ENCODE measurements around the gene VTN. TPM values are rescaled to one million over a fixed set of nuclear protein-coding genes. Genes with fewer than 3 reads are reported as not detected.

Gene VTN
- total RNA-seq, 1 donor from 2014 or later, result 2.7 TPM

DNA sequence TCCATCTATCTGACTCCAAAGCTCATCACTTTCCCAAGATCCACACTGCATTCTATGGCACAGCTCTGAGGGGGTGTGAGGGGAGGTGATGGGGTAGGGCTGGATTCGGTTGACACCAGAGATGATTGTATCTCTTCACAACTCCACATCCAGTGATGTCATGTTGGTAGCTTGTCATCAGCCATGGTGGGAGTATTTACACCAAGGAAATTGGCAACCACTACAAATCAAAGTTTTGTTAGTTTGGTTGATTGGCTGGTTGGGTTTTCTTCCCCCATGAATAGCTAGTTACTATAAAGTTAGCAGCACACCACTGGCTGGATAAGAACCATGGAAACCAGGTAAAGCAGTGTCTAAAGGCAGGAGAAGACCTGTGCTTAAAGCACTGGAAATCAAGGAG, 20.9 kb upstream of the VTN start:
- DNase-seq (ENCODE audit: low read depth) (no peak), FAIRE-seq (no peak)
- Histone ChIP-seq H2AFZ (ENCODE audit: low read depth, low read length) (no peak overlapping the region), H3K9ac (ENCODE audit: low read length) (no peak overlapping the region), H3K4me1 (ENCODE audit: insufficient read depth, low read length) (peaks cover 9% of the 10 kb centered on the region), H3K27me3 (ENCODE audit: insufficient read depth, low read length) (no peaks in the 10 kb centered on the region), H4K20me1 (ENCODE audit: insufficient read depth, low read length) (peaks cover 6% of the 10 kb centered on the region), H3K4me3 (ENCODE audit: insufficient read depth, low read depth, low read length) (no peak overlapping the region), H3K27ac (ENCODE audit: low read depth, low read length) (no peak overlapping the region), H3K9me3 (ENCODE audit: insufficient read depth, low read depth, low read length) (no peaks in the 10 kb centered on the region), H3K4me2 (ENCODE audit: low read length) (no peak overlapping the region), H3K79me2 (ENCODE audit: insufficient read depth, low read length) (no peaks in the 10 kb centered on the region), H3K36me3 (ENCODE audit: insufficient read depth, low read length) (peaks cover 5% of the 10 kb centered on the region)
- Mint-ChIP-seq H3K9me3 (ENCODE audit: unreplicated experiment) (no peaks in the 10 kb centered on the region), H3K36me3 (ENCODE audit: low read depth, unreplicated experiment) (peaks cover 21% of the 10 kb centered on the region), H3K27ac (ENCODE audit: unreplicated experiment) (no peak overlapping the region), H3K27me3 (ENCODE audit: low read depth, unreplicated experiment) (peaks cover 6% of the 10 kb centered on the region), H3K4me3 (ENCODE audit: unreplicated experiment) (no peak overlapping the region), H3K4me1 (ENCODE audit: low read depth, unreplicated experiment) (peaks cover 17% of the 10 kb centered on the region)
- TF ChIP-seq, protein P1, sequence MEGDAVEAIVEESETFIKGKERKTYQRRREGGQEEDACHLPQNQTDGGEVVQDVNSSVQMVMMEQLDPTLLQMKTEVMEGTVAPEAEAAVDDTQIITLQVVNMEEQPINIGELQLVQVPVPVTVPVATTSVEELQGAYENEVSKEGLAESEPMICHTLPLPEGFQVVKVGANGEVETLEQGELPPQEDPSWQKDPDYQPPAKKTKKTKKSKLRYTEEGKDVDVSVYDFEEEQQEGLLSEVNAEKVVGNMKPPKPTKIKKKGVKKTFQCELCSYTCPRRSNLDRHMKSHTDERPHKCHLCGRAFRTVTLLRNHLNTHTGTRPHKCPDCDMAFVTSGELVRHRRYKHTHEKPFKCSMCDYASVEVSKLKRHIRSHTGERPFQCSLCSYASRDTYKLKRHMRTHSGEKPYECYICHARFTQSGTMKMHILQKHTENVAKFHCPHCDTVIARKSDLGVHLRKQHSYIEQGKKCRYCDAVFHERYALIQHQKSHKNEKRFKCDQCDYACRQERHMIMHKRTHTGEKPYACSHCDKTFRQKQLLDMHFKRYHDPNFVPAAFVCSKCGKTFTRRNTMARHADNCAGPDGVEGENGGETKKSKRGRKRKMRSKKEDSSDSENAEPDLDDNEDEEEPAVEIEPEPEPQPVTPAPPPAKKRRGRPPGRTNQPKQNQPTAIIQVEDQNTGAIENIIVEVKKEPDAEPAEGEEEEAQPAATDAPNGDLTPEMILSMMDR (IDR thresholded peaks at IDR 0.05; ENCODE audit: insufficient read depth, low read depth, low read length), result no peak
- TF ChIP-seq EZH2 (IDR thresholded peaks at IDR 0.05; ENCODE audit: insufficient read depth, low read length), result no peak

DNA sequence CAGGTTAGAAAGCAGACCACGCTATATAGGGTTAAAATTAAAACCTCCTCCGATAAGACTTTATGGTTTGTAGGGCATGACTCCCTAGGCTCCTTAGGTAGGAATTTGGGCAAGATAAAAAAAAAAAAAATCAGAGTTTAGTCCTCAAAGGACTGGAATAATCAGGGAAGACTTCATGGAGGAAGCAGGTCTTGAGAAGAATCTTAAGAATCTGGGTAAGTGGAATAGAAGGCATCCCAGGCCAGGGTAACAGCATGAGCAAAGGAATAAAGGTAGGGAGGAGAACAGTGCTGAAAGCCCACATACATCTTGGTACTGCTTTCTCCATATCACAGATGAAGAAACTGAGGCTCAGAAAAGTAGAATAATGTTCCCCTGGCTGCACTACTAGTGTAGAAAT, 20.5 kb upstream of the VTN start:
- no peak overlapping the region for H3K9ac ChIP-seq (ENCODE audit: low read length)
- no peaks in the 10 kb centered on the region for H3K27me3 ChIP-seq (ENCODE audit: insufficient read depth, low read length)
- peaks cover 6% of the 10 kb centered on the region for H4K20me1 ChIP-seq (ENCODE audit: insufficient read depth, low read length)
- H3K4me1 ChIP-seq (ENCODE audit: insufficient read depth, low read length), result peaks cover 9% of the 10 kb centered on the region
- FAIRE-seq, result no peak
- Mint-ChIP-seq H3K27ac (ENCODE audit: unreplicated experiment) (no peak overlapping the region), H3K36me3 (ENCODE audit: low read depth, unreplicated experiment) (peaks cover 21% of the 10 kb centered on the region), H3K4me1 (ENCODE audit: low read depth, unreplicated experiment) (peaks cover 17% of the 10 kb centered on the region), H3K9me3 (ENCODE audit: unreplicated experiment) (no peaks in the 10 kb centered on the region), H3K27me3 (ENCODE audit: low read depth, unreplicated experiment) (peaks cover 9% of the 10 kb centered on the region), H3K4me3 (ENCODE audit: unreplicated experiment) (no peak overlapping the region)
- H3K36me3 ChIP-seq (ENCODE audit: insufficient read depth, low read length), result peaks cover 5% of the 10 kb centered on the region
- no peaks in the 10 kb centered on the region for H3K79me2 ChIP-seq (ENCODE audit: insufficient read depth, low read length)
- DNase-seq (ENCODE audit: low read depth), result no peak
- H3K4me3 ChIP-seq (ENCODE audit: insufficient read depth, low read depth, low read length), result no peak overlapping the region
- no peaks in the 10 kb centered on the region for H3K9me3 ChIP-seq (ENCODE audit: insufficient read depth, low read depth, low read length)
- H3K4me2 ChIP-seq (ENCODE audit: low read length), result no peak overlapping the region
- H3K27ac ChIP-seq (ENCODE audit: low read depth, low read length), result no peak overlapping the region
- no peak for TF ChIP-seq EZH2 (IDR thresholded peaks at IDR 0.05; ENCODE audit: insufficient read depth, low read length)
- TF ChIP-seq, protein P1 (IDR thresholded peaks at IDR 0.05; ENCODE audit: insufficient read depth, low read depth, low read length), result no peak
- no peak overlapping the region for H2AFZ ChIP-seq (ENCODE audit: low read depth, low read length)

DNA sequence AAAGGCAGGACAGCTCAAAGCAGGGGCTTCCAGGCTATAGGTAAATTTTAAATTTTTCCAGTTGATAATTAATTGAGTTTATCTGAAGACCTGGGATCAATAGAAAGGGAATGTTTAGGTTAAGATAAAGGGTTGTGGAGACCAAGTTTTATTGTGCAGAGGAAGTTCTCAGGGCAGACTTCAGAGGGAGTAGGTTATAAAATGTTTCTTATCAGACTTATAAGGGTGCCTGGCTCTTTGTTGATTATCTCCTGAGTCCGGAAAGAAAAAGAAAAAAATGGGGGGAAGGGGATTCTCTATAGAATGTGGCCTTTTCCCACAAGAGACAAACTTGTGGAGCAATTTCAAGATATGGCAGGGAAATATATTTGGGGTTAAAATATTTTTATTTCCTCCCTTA, 20.0 kb upstream of the VTN start:
- no peak overlapping the region for H3K4me3 ChIP-seq (ENCODE audit: insufficient read depth, low read depth, low read length)
- no peaks in the 10 kb centered on the region for H3K9me3 ChIP-seq (ENCODE audit: insufficient read depth, low read depth, low read length)
- H3K27me3 ChIP-seq (ENCODE audit: insufficient read depth, low read length), result no peaks in the 10 kb centered on the region
- Mint-ChIP-seq H3K9me3 (ENCODE audit: unreplicated experiment) (no peaks in the 10 kb centered on the region), H3K4me3 (ENCODE audit: unreplicated experiment) (no peak overlapping the region), H3K27ac (ENCODE audit: unreplicated experiment) (no peak overlapping the region), H3K36me3 (ENCODE audit: low read depth, unreplicated experiment) (peaks cover 21% of the 10 kb centered on the region), H3K4me1 (ENCODE audit: low read depth, unreplicated experiment) (peaks cover 13% of the 10 kb centered on the region), H3K27me3 (ENCODE audit: low read depth, unreplicated experiment) (peaks cover 13% of the 10 kb centered on the region)
- TF ChIP-seq, protein P1 (IDR thresholded peaks at IDR 0.05; ENCODE audit: insufficient read depth, low read depth, low read length), result no peak
- TF ChIP-seq EZH2 (IDR thresholded peaks at IDR 0.05; ENCODE audit: insufficient read depth, low read length), result no peak
- H4K20me1 ChIP-seq (ENCODE audit: insufficient read depth, low read length), result peaks cover 6% of the 10 kb centered on the region
- no peaks in the 10 kb centered on the region for H3K79me2 ChIP-seq (ENCODE audit: insufficient read depth, low read length)
- DNase-seq (ENCODE audit: low read depth) (no peak), FAIRE-seq (no peak)
- peaks cover 9% of the 10 kb centered on the region for H3K4me1 ChIP-seq (ENCODE audit: insufficient read depth, low read length)
- no peak overlapping the region for H3K4me2 ChIP-seq (ENCODE audit: low read length)
- no peak overlapping the region for H3K27ac ChIP-seq (ENCODE audit: low read depth, low read length)
- peaks cover 5% of the 10 kb centered on the region for H3K36me3 ChIP-seq (ENCODE audit: insufficient read depth, low read length)
- no peak overlapping the region for H3K9ac ChIP-seq (ENCODE audit: low read length)
- H2AFZ ChIP-seq (ENCODE audit: low read depth, low read length), result no peak overlapping the region
